T follicular helper cell (primary cell): ENCODE results near the gene EMC10.

Experiments
- DNase-seq: peaks from one replicate; pipeline ENCODE4 v3.0.0-alpha.2; 2020; ENCODE audit warnings: low read depth

EMC10 gene

GRCh38 chr19:50496189-50497021, 20.1 kb downstream of the EMC10 start:
- no peak for DNase-seq

GRCh38 chr19:50497022-50497405, 20.7 kb downstream of the EMC10 start:
- no peak for DNase-seq

GRCh38 chr19:50498219-50499056, 22.1 kb downstream of the EMC10 start:
- DNase-seq = no peak

- no peak for DNase-seq
Observed at GRCh38 chr19:50500060-50500752, 23.9 kb downstream of the EMC10 start.

- no peak for DNase-seq
Observed at GRCh38 chr19:50500753-50501151, 24.4 kb downstream of the EMC10 start.

- no peak for DNase-seq
Observed at GRCh38 chr19:50501186-50501567, 24.9 kb downstream of the EMC10 start.

GRCh38 chr19:50501568-50502475, 25.5 kb downstream of the EMC10 start:
- no peak for DNase-seq

GRCh38 chr19:50505856-50506611, 29.7 kb downstream of the EMC10 start:
- no peak for DNase-seq

GRCh38 chr19:50506700-50507099, 30.4 kb downstream of the EMC10 start:
- no peak for DNase-seq

- no peak for DNase-seq
Observed at GRCh38 chr19:50507376-50507775, 31.1 kb downstream of the EMC10 start.

- DNase-seq = no peak
Observed at GRCh38 chr19:50508843-50509190, 32.5 kb downstream of the EMC10 start.

GRCh38 chr19:50509366-50509765, 33.1 kb downstream of the EMC10 start:
- no peak for DNase-seq

- no peak for DNase-seq
Observed at GRCh38 chr19:50510121-50510670, 33.9 kb downstream of the EMC10 start.

- DNase-seq = no peak
Observed at GRCh38 chr19:50510700-50511068, 34.4 kb downstream of the EMC10 start.

- peak; percentile 96 for DNase-seq
Observed at GRCh38 chr19:50511069-50511822, 34.9 kb downstream of the EMC10 start, which contains the start of gene JOSD2. Gene JOSD2, minus strand, starts transcription at chr19:50511191. Its CDS starts 760 bp downstream, at chr19:50510431.

- DNase-seq = no peak
Observed at GRCh38 chr19:50512112-50512998, 36.0 kb downstream of the EMC10 start.

- no peak for DNase-seq
Observed at GRCh38 chr19:50512999-50513745, 36.9 kb downstream of the EMC10 start.
